HG03060 (cell line): ENCODE measurements around the gene MCC.

Source experiments
- ATAC-seq: cut with Tn5 transposase; IDR thresholded peaks from one replicate; pipeline ENCODE4 v1.9.1; 2021; ENCODE audit warnings: low read depth, moderate number of reproducible peaks; ENCODE audit not compliant: unreplicated experiment

MCC gene

GRCh38 chr5:113027431-113027830, 460.8 kb downstream of the MCC start:
- ATAC-seq: no peak

DNA sequence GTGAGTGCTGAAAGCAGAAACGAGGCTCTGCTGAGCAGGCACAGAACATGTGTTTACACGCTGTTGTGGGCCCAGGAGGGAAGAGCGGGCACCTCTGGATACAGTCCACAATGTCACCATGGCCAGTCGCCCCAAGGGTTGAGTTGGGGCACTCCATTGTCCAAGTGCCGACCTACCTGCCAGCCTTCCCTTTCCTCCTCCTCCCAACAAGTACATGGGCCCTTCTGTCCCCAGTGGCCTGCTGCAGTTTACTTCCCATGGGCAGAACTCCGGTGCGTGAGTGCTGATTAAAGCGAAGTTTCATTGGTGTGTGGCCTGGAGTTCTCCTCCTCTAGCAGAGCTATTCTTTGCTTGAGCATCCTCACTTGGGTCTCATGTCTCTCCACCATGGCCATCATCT, 461.2 kb downstream of the MCC start:
- no peak for ATAC-seq

- no peak for ATAC-seq
These were observed 462.0 kb downstream of the MCC start for GRCh38 chr5:113026211-113026610.

- ATAC-seq: no peak
These were observed 462.7 kb downstream of the MCC start for GRCh38 chr5:113025596-113025995.

- ATAC-seq: no peak
These were observed 464.1 kb downstream of the MCC start for GRCh38 chr5:113024076-113024697.

DNA sequence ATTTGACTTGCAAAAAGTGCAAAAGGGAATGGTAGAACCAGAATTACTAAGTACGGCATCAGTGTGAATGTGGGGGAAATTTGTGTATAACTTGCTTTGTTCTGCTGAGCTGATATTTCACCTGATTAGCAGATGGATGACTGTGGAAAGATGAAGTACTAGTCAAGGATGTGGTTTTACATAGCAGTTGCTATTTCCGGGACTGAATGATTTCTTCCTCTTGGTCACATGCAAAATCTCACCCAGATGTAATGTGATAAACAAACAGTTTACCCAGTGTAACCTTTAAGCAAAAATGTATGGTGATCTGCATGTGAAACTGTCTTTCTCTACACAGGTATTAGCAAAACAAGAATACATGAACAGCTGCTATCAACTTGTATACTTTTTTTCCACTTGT, 465.6 kb downstream of the MCC start:
- ATAC-seq: peak; percentile 70

DNA sequence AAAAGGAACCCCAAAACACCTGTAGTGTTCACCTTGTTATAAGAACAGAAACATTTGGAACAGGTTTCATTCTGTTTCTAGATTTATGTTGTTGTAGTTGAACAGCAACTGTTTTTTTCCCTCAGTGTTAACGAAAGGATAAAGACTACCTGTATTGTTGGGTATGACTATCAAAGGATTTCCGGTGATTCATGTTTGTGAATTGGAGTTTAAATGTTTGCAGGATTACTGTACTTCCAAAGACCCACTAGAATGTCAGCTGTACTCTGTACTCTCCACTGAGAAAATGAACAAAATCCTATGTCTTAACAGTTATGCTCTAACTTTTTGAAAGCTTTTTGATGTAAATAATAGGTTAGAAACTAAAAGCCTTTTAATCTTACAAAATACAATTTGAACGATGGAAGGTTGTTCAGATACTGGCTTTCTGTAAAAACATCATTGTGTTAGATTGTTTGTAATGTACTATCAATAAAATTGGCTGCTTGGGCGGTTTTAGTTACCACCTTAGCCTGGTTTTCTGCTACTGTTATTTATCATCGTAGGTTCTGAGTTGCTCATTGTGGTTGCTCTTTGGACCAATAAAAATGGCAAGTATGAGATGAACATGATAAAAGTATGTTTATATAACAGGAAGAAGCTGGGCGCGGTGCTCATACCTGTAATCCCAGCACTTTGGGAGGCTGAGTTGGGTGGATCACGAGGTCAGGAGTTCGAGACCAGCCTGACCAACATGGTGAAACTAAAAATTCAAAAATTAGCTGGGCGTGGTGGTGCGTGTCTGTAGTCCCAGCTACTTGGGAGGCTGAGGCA, 467.6 kb downstream of the MCC start:
- no peak for ATAC-seq

- no peak for ATAC-seq
These were observed 470.2 kb downstream of the MCC start for GRCh38 chr5:113017881-113018635.

GRCh38 chr5:113005454-113005853, 482.8 kb downstream of the MCC start:
- ATAC-seq: no peak

GRCh38 chr5:113003763-113004162, 484.5 kb downstream of the MCC start:
- no peak for ATAC-seq

DNA sequence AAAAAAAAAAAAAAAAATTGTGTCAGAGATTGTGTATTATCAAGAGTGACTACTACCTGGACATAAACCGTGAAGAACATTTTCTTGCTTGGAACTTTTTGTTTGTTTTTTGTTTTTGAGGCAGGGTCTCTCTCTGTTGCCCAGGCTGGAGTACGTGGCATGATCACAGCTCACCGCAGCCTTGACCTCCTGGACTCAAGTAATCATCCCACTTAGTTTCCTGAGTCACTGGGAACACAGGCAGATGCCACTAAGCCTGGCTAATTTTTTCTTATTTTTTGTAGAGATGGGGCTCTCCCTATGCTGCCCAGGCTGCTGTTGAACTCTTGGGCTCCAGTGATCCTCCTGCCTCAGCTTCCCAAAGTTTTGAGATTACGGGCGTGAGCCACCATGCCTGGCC, 485.8 kb downstream of the MCC start:
- no peak for ATAC-seq

- ATAC-seq: no peak
These were observed 487.8 kb downstream of the MCC start for GRCh38 chr5:113000466-113000865.

- no peak for ATAC-seq
These were observed 490.0 kb downstream of the MCC start for GRCh38 chr5:112998296-112998695.

DNA sequence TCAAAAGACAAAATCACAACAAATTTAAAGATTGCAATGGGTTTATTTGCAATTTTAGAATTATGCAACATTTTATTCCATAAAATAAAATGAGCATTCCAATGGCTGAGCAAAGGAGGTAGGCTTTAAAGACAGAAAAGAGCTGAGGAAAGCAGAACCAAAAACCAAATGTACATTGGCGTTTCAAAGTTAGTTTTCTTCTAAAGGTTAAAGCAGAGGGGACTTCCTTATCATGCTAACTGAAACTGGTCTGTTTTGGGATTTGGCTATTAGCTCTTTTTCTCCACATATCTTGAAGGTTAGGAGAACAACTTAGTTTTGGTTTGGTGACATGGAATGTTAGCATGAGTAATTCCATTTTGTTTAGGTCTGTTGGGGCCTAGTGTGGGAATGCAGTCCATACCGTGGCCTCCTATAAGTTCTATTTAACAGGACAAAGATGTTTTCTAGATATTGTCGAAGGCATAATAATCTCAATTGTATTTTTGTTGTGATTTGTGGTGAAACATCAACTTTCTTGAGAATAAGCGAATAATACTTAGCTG, 491.4 kb downstream of the MCC start:
- no peak for ATAC-seq

DNA sequence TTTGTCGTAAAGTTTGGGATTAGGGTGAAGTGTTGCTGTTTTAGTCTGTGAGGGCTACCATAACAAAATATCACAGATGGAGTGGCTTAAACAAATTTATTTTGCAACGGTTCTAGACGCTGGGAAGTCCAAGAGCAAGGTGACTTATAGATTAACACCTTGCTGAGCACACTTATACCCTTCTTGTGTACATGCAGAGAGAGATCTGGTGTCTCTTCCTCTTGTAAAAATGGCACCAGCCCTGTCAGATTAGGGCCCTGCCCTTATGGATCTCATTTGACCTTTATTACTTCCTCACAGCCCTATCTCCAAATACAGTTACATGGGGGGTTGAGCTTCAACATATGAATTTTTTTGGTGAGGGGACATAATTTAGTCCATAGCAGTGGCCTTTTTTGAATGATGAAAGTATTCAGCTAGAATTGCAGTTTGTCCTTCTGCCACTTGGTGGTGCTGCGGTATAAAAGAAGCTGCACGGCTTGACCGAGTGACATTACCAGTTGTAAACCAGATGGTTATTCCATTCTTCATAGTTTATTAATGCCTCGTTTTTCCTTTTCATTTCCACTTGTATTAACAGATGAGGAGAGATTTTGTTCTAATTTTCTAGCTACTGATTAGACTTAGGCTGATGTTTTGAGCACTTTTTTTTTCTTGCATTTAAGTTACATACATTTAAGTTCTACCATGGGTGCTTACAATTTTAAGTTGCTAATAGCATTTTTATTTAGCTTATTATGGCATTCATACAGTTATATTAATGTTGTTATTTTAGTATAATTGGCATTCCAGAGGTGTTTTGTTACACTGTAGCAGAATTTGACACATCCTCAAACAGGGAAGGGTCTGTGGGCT, 492.3 kb downstream of the MCC start:
- ATAC-seq: peak; percentile 46

- no peak for ATAC-seq
These were observed 502.0 kb downstream of the MCC start for GRCh38 chr5:112986224-112986623.

DNA sequence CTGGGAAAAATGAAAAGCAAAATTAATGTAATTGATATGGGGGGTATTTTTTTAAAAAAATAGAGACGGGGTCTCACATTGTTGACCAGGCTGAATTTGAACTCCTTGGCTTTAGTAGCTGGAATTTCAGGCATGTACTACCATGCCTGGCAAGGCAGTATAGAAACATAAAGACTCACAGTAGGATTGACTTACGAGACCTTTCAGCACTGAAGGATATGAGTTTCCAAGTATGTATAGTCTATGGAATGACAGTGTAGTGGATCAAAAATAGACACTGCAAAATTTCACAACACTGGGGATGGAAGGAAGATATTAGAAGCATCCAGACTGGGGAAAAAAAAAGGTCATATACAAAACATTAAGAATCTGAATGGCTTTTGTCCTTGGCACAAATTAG, 504.9 kb downstream of the MCC start:
- no peak for ATAC-seq

DNA sequence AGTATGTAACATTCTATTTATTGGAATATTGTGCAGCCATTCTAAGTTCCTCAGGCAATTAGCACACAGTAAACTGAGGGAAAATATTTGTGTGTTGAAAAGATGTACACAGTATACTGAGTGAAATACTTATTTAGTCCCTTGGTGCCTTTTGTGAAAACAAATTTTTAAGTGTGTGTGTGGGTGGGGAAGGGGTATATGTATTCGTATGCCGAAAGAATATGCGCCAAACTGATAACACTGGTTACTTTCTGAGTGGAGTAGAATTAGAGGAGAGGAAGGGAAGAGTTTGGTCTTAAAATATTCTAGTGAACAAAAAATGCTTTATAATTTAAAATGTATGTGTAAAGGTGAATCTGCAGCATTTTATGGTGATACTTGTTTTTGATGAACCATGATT, 508.5 kb downstream of the MCC start:
- ATAC-seq: no peak

DNA sequence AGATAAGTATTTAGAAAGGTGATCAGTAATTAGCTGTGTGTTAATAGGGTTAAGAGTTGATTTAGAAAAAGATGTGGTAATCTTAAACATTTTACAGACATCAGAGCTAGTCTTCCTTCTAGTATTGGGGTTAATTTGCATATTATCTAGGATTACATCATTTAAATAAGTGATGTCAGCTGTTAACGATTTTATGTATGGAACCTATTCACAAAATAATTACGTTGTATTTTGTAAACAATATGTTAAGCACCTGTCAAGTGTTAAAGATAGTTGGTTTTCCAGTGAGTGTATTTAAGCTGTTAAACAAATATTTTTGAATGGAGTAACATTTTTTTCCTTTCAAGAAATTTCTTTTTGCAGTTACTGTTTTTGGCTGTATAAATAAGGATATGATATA, 509.4 kb downstream of the MCC start:
- ATAC-seq: no peak

DNA sequence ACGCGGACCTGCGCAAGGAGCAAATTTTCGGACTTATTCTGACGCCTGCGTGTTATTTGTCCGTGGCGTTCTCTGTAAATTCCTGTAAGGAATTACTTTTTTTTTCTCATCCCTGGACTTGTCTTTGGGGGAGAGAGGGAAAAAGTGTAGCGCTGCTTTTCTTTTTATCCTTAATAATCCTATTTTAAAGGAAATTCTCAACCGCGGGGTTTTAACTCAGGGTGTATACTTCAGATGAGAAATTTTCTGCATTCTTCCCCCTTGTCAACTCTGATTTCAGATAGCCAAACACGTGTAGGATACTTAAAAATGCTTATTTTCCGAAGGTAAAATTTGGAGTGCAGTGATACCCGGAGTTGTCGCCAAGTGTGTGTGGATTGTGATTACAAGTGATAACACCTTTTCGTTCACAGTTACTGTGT, 510.8 kb downstream of the MCC start:
- no peak for ATAC-seq
